Uterus (tissue), 2 donors: ENCODE results near the gene DRD2.

Experiments used
- POLR2A ChIP-seq, 2 donors: fragments of 450-650 bp; IDR thresholded peaks; one replicate each; pipeline ENCODE4 v1.6.1; 2016; ENCODE audit warnings: antibody characterized with exemption in 2 of 2, mild to moderate bottlenecking in 1 of 2, moderate library complexity in 1 of 2
- TF ChIP-seq, protein P1 (sequence below), 4 experiments: fragments of 200-600 bp in 2 of 4; fragments of 450-650 bp in 2 of 4; sonication (generic) in 2 of 4; IDR thresholded peaks; one replicate each; pipeline ENCODE4 v1.5.1; 2016 to 2019; ENCODE audit warnings: antibody characterized with exemption in 4 of 4, mild to moderate bottlenecking in 2 of 4, moderate library complexity in 1 of 4

DNA sequence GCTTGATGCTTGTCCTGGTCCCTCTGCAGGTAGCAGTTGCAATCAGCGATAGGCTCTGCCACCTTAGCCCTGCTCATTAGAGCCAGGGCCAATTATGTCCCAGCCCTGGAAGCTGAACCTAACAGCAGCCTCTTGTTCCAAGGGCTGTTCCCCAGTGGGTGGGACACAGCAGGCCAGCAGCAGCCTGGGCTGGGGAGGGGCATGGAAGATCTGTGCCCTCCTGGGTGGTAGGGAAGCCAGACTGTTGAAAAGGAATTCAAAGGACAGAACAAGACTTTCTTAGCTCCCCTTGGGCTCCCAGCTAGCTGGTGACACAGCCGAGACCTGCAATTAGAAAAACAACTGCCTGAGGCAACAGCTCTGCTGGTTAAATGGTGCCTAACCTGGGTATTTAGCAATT, 17.4 kb downstream of the DRD2 start:
- TF ChIP-seq, protein P1, sequence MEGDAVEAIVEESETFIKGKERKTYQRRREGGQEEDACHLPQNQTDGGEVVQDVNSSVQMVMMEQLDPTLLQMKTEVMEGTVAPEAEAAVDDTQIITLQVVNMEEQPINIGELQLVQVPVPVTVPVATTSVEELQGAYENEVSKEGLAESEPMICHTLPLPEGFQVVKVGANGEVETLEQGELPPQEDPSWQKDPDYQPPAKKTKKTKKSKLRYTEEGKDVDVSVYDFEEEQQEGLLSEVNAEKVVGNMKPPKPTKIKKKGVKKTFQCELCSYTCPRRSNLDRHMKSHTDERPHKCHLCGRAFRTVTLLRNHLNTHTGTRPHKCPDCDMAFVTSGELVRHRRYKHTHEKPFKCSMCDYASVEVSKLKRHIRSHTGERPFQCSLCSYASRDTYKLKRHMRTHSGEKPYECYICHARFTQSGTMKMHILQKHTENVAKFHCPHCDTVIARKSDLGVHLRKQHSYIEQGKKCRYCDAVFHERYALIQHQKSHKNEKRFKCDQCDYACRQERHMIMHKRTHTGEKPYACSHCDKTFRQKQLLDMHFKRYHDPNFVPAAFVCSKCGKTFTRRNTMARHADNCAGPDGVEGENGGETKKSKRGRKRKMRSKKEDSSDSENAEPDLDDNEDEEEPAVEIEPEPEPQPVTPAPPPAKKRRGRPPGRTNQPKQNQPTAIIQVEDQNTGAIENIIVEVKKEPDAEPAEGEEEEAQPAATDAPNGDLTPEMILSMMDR (IDR thresholded peaks at IDR 0.05) = no peak
- TF ChIP-seq POLR2A (IDR thresholded peaks at IDR 0.05) = no peak
